GM21360 (cell line): Measurements from ENCODE around the gene B3GAT1.

Source experiments
- ATAC-seq: cut with Tn5 transposase; IDR thresholded peaks from one replicate; pipeline ENCODE4 v1.9.1; 2021; ENCODE audit warnings: mild to moderate bottlenecking, moderate library complexity; ENCODE audit not compliant: unreplicated experiment

The B3GAT1 gene

DNA sequence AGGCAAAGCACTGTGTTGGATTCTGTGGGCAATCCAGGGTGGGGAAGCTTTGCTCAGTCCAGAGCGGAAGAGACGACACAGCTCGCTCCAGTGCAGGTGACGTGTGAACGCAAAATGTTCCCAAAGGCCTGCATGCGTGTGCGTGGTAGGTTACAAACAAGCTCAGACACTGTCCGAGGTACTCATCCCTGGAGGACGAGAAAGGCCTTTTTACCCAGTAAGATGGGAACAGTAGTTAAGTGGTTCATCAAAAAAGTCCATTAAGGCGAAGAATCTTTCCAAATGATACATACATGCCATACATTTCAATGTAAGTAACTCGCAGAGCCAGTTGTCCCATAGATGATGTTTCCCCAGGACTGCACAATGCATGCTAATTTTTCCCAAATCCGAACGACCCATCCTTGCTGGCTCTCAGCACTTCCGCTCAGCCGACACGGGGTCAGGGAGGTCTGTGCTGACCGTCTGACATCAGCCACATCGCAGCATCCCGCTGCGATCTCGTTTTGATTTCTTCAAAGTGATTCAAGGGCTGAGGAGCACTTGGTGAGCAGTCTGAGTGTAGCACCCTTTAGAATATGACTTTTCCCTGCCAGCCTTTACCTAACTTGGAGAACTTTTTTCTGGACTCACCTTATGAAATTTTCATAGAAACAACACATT is 19.0 kb downstream of the B3GAT1 start:
- ATAC-seq = no peak

DNA sequence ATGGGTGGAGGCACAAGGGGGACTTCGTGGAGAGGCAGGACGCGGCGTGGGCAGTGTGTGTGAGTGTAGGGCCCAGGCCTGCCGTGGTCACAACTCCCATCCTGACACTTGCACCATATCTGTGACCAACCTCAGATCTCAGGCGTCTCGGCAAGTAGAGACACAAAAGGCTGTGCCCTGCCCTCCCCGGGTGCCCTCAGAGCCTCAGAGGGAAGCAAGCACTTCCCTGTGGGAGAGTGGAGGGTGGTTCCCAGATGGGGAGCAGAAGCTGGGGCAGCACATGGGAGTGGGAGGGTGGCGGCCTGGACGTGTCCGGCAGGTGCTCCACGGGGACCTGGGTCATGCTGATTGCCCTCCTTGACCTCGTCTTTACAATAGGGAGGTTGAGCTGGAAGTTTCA is 20.4 kb downstream of the B3GAT1 start:
- no peak for ATAC-seq

DNA sequence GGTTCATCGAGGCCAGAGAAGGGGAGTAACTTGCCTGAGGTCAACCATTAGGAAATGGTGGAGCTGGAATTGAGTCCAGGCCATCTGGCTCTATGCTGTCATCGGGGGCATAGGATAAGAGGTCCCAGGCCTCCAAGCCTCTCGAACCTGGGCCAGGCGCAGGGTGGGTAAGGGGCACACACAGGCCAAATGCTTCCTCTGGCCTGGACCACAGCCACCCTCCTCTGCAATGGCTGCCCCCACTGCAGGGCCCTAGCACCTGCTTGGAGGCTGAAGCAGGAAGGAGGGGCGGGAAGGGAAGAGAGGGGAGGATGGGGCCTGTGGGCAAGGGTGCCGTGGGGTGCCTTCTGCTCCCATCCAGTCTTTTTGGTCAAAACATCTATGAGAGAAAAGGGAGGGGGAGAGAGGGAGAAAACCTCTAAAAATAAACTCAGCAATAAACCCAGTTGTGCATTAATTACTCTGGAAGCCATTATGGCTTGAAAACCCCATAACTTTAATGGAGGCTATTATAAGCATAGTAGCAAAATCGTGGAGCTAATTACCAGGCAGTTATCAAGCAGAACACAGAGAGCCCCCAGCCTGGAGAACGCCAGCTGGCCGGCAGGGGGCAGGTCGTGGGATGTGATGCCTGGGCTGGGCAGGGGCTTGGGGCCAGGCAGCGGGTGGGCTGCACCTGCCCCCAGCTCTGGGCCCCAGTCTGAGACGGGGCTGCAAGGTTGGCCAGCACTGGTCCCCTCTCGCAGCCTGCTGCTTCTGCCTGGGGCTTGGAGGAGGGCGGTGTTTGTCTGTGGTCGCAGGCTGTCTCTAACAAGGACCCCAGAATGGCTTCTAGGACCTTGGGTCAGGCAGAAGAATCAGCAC is 21.1 kb downstream of the B3GAT1 start:
- no peak for ATAC-seq

DNA sequence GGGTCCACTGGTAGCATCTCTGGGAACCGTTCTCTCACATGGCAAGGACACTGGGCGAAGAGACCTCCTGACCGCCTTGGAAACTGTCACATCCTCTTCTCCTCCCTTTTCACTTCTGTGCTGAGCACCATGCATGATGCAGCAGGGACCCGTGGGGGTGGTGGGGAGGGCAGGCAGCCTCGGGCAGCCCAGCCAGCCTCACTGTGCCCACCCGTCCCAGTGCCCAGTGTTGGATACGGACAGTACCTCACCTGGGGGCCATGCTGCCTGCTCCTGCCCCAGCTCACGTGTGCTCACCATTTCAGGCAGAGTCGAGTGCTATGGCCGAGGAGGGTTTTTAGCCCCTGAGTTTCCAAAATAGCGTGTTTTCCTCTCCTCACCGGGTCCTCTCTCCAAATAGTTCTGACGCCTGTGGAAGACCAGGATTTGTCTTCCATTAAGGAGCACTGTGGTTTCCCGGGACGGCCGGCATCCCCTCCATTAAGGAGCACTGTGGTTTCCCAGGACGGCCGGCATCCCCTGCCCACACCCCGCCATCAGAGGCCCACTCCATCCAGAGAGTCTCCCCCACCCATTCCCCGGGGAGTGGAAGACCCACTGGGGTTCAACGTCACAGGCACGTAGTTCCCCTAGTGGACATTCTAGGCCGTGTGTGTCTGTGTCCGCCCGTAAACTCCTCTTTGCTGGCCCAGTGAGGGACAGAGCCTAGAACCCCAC is 22.4 kb downstream of the B3GAT1 start:
- ATAC-seq = no peak

DNA sequence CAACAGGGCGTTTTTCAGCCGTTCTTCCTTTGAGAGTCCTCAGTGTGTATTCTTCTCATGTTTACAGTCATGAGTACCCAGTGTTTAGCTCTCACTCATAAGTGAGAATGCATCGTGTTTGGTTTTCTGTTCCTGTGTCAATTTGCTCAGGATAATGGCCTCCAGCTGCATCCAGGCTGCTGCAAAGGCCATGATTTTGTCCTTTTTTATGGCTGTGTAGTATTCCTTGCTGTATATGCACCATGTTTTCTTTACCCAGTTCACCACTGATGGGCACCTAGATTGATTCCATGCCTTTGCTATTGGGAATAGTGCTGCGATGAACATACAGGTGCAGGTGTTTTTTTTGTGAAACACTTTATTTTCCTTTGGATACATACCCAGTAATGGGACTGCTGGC is 23.5 kb downstream of the B3GAT1 start:
- ATAC-seq = no peak

DNA sequence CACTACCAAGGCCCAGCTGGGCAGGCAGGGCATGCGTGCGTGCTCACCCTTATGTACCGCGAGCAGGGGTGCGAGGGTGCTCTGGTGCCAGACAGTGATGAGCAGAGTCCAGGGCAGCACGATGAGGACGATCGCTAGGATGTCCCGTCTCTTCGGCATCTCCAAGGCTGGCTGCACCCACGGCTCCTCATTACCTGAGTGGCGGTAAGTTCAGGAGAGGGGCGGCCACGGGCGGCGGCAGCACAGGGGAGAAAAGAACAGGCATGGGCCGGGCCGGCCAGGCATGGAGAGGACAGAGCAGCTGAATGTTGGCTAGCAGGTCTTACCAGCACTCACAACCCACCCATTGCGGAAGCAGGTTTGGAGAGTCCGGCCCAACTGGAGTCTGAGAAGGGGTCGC is 24.5 kb downstream of the B3GAT1 start:
- no peak for ATAC-seq

DNA sequence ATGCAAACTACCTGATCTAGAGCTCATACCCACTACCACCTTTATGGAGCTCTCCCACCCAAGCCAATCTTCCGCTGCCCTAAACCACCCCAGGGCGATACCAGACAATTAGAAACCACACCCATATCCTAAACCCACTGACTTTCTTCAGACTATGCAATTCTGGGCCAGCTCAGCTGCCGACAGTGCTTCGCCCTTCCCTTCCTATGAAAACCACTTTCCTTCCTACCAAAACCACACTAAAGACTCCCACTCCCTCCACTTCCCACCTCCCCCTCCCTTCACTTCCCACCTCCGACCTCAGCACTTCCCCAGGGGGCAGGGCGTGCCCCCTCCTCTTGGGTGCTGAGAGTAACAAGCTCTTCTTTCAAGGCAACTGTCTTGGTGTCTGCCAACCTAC is 25.1 kb downstream of the B3GAT1 start:
- no peak for ATAC-seq

DNA sequence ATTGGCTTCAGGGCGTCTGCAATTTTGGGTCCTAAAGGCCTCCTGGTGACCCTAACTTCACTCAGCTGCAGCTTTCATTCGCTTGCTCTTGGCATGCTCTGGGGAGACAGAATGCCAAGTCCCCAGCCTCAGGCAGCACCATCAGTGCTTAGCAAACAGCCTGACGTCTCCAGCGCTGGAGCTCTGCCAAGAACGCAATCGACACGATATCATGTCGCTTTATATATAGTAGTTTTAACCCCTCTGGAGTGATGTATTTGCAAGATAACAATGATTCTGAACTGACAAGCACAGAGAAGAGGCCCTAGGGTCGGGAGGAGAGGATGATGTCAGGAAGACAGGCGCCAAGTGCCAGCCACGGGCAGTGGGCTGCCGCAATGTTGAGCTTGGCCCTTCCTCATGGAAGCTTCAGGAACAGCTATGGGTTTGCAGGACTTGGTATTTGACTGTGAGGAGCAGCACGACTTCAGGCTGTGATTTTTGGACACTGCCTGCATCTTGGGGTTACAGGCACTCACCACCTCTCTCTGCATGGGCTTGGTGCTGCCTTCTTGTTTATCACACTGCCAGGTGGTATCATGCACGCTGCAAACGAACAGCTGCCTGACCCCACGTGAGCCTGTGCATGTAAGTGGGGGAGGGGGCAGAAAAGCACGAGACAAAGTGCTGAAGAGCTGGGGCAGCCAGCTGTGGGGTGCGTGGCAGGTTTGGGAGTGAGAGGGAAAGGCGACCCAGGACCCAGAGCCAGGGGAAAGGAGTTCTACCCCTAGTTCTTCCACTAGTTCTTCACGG is 26.1 kb downstream of the B3GAT1 start:
- ATAC-seq = no peak

DNA sequence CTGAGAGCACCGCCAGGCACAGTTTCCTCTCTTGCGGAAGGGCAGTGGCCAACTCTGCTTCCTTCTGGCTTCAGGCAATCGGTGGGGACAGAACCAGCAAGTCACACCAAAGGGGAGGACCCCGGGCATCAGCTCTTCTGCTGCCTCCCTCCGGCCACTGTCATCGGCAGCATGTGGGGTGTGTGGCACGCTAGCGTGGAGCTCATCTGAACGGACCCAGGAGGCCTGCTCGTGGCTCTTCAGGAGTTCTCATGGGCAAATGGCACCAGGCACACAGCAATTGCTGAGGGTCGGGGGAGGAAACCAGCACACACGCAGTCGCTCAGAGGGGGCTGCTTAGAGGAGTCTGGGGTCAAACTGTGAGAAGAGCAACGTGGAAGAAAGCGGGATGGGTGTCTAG is 26.9 kb downstream of the B3GAT1 start:
- no peak for ATAC-seq

DNA sequence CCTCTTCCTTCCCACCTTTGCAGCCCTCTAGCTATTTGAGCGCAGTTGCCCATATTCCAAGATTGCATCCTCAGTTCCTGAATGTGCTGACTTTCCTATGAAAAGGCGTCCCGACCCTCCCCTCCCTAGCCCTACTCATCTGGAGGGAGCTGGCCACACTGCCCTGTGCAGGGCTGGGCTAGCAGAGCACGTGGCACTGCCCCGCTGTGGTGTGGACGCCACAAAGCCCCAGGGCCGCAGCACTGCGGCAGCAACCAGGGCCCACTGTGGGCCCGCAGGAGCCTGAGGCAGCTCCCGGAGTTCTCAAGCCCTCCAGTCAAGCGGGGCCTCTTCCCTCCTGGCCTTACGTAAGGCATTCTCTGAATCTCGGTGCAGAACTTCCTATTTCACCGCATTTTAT is 27.6 kb downstream of the B3GAT1 start:
- no peak for ATAC-seq

DNA sequence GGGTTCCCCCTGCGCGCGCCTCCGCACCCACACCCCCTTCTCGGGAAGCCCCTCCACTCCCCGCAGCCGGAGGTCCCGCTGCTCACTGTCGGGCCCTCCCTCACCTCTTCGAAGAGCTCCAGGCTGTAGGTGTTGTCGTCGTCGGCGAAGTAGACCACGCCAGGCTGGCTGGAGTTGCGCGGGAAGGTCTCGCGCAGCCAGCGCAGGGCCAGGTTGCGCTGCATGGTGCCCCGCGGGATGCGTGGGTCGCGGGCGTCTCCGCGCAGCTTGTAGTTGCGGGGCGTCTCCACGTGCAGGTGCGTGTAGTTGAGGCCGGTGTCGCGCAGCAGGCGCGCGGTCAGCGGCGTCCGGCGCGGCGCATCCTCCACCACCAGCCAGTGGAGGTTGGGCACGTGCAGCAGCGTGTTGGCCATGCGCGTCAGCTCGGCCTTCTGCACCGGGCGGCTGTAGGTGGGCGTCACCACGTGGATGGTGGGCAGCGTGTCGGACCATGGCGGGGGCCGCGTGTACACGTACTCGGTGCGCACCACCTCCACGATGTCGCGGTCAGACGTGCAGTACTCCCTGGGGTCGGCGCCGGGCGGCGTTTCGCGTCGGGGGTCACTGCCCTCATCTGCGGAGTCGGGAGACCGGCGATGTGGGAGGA is 28.3 kb downstream of the B3GAT1 start:
- no peak for ATAC-seq

DNA sequence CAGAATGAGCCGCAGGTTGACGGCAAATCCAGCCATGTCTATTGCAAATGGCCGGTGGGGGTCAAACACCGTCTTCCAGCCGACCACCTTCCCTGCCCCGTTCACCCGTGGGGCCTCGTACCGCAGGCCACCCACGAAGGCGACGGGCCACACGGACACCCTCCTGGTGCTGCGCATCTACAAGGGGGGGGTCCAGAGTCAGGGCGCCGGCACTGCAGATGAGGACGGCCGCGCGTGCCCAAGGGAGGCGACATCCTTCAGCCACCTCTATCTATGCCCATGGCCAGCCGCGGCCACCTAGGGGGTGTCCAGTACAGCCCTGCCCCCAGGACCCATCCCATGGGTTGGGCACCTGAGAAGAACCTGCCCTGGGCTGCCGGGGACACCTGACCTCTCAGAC is 29.2 kb downstream of the B3GAT1 start:
- no peak for ATAC-seq

DNA sequence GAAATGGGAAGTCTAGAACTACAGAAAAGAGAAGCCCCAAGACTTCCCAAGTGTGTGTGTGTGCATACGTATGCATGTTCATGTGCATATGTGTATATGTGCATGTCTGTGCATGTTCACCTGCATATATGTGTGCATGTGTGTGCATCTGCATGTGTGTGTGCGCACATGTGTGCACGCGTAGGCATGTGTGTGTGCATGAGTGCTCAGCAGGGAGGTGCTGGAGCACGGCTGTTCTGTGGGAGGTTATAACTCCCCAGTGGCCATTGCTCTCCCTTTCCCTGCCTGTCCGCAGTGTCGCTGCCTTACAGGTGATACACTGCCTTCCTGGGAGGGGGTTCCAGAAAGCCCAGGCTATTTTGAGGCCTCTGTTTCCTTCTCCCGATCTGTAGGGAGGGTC is 29.8 kb downstream of the B3GAT1 start:
- ATAC-seq = no peak

DNA sequence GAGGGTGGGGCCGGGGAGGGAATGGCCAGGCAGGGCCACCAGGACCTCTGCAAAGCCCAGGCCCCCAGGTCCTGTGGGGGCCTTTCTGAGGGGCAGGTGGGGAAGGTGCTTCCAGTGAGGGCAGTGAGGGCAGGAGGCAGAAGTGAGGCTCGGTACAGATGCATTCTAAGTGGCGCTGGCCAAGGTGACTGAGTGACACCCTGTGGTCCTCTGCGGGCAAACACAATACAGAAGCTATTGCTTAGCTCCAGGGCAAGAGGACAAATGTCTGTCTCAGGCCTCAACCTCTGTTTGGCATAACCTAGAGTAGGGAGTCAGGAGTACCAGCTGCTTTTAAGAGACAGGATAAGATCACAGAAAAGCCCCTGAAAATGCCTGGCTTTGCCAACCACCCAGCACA is 31.3 kb downstream of the B3GAT1 start:
- ATAC-seq = no peak

DNA sequence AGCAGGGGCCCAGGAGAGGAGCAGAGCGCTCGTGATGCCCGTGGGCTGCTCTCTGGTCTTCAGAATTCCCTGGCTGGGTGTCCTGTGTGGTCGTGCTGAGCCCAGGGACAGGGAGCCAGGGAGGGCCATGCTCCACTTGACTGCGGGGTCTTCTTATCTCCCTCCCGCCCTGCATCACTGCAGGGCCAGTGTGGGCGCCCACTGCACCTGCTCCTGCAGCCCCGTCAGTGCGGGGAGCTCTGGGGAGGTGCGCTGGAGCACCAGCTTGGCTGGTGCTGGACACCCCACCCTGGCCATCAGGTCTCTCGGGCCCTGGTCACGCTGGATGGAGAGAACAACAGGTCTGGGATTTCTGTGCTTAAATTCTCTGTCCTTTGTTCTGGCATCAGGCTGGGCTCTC is 31.8 kb downstream of the B3GAT1 start:
- ATAC-seq = no peak

DNA sequence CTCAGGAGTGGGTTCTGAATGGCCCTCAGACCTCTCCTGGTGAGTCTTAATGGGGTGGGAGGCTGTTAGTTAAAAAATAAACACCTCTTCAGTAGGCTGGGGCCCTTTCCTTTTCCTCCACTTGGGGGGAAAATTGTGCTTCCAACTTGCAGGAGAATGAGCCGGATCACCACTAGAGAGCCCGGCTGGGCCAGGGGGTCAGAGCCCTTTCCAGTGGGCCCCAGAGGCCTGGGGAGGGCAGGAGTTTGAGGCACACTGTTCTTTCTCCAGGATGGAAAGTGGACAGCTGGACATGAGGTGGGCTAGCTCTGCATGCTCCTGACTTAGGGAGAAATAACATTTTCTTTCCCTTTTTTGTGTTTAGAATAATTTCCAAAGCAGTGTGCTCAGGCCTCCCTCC is 32.8 kb downstream of the B3GAT1 start:
- no peak for ATAC-seq

DNA sequence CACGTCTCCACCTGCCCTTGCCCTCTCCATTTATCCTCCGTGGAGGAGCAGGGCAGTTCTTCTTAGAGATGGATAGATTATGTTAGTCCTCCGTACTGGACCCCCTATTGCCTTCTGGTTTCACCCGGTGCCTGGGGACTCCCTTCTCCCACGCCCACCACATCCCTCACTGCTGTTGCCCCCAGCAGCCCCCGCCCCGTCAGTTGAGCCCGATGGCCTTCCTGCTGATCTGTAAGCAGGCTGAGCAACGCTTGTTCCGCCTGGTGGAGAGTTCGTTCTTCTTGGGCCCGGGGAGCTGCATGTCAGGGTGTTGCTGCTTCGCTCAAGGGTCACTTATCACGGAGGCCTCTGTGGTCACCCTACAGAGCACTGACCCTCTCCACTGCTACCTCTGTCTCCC is 34.2 kb downstream of the B3GAT1 start:
- no peak for ATAC-seq

DNA sequence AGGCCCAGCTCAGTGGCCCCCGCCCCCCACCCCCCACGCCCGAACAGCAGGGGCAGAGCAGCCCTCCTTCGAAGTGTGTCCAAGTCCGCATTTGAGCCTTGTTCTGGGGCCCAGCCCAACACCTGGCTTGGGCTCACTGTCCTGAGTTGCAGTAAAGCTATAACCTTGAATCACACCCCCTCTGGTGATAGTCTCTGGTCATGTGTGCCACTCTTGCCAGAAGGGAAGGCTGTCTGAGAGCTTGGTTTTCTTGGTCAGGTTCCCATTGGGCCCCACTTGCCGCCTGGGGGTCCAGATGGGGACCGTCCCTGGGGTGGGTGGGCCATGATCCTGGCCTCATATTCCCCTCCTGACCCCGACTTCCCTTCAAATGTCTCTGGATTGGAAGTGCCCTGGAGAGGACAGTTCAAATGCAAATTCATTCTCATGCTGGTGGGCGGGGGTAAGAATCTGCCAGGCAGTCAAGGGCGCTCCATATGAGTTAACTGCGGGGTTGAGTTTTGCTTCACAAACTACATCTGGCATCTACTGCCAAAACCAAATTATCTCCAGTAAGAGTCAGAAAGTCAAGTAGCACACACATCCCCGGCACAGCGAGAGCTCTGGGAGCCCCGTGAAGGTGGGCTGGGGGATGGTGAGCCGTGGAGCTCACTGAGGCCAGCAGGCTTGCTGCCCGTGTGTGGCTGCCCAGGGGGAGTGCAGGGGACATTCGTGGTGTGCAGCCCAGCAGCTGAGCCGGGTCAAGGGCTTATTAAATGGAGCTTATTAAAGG is 35.7 kb downstream of the B3GAT1 start:
- ATAC-seq = no peak

DNA sequence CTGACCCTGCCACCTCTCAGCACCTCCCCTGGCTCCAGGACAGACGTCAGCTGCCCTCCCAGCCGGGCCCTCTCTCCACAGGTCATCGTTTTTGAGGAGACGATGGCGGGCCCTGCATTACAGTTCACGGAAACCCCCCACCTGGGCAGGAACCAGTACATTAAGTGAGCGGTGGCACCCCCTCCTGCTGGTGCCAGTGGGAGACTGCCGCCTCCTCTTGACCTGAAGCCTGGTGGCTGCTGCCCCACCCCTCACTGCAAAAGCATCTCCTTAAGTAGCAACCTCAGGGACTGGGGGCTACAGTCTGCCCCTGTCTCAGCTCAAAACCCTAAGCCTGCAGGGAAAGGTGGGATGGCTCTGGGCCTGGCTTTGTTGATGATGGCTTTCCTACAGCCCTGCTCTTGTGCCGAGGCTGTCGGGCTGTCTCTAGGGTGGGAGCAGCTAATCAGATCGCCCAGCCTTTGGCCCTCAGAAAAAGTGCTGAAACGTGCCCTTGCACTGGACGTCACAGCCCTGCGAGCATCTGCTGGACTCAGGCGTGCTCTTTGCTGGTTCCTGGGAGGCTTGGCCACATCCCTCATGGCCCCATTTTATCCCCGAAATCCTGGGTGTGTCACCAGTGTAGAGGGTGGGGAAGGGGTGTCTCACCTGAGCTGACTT is 37.0 kb downstream of the B3GAT1 start:
- ATAC-seq = no peak
